OCI-LY1 (cell line): ENCODE data around the gene COTL1.
"Not testable (repeated sequence)": the region's sequence is repeated elsewhere in the genome, so short reads cannot be mapped to it uniquely, and the experiment has no call there.

Source experiments
- H2AFZ ChIP-seq: fragments of 200-600 bp; sonication (generic), shearing (Covaris generic); 2 replicates; pipeline ENCODE4 v1.6.0; 2014; ENCODE audit warnings: antibody characterized with exemption, mild to moderate bottlenecking, low read length
- H3F3A ChIP-seq: fragments of 200-600 bp; sonication (generic), shearing (Covaris generic); 2 replicates; pipeline ENCODE4 v1.6.0; 2014; ENCODE audit warnings: mild to moderate bottlenecking, antibody characterized with exemption, low read length, moderate library complexity; ENCODE audit not compliant: insufficient read depth
- H3K27ac ChIP-seq: fragments of 200-600 bp; sonication (generic); 2 replicates; pipeline ENCODE4 v1.5.1; 2014; ENCODE audit warnings: low read length, mixed run types, mild to moderate bottlenecking, low read depth; ENCODE audit not compliant: poor library complexity, severe bottlenecking
- H3K27me3 ChIP-seq: fragments of 200-600 bp; sonication (generic); 2 replicates; pipeline ENCODE4 v1.6.0; 2014; ENCODE audit warnings: antibody characterized with exemption, mild to moderate bottlenecking, low read length, moderate library complexity; ENCODE audit not compliant: insufficient read depth
- H3K36me3 ChIP-seq: fragments of 200-600 bp; sonication (generic); 2 replicates; pipeline ENCODE4 v1.6.1; 2014; ENCODE audit warnings: mild to moderate bottlenecking, antibody characterized with exemption, low read length, moderate library complexity, mixed read lengths; ENCODE audit not compliant: insufficient read depth
- H3K4me1 ChIP-seq: fragments of 200-600 bp; sonication (generic); 2 replicates; pipeline ENCODE4 v1.5.1; 2014; ENCODE audit warnings: mild to moderate bottlenecking, low read length, moderate library complexity; ENCODE audit not compliant: insufficient read depth, severe bottlenecking
- H3K4me2 ChIP-seq: fragments of 200-600 bp; sonication (generic), shearing (Covaris generic); 2 replicates; pipeline ENCODE4 v1.6.1; 2014; ENCODE audit warnings: low read length
- H3K4me3 ChIP-seq: fragments of 200-600 bp; sonication (generic); 2 replicates; pipeline ENCODE4 v1.5.1; 2014; ENCODE audit warnings: low read length, low read depth, mild to moderate bottlenecking, mixed read lengths; ENCODE audit not compliant: poor library complexity, severe bottlenecking
- H3K79me2 ChIP-seq: fragments of 200-600 bp; shearing (Covaris generic); 2 replicates; pipeline ENCODE4 v1.6.1; 2016; ENCODE audit warnings: mixed run types, low read length, mixed read lengths; ENCODE audit not compliant: insufficient read depth
- H3K9ac ChIP-seq: fragments of 200-600 bp; sonication (generic), shearing (Covaris generic); 2 replicates; pipeline ENCODE4 v1.6.1; 2014; ENCODE audit warnings: mild to moderate bottlenecking, low read length, mixed read lengths
- H3K9me2 ChIP-seq: fragments of 200-600 bp; sonication (generic), shearing (Covaris generic); 2 replicates; pipeline ENCODE4 v1.6.1; 2014; ENCODE audit warnings: low read depth, mild to moderate bottlenecking, low read length, mixed read lengths
- H3K9me3 ChIP-seq: fragments of 200-600 bp; shearing (Covaris generic); 2 replicates; pipeline ENCODE4 v1.6.1; 2014; ENCODE audit warnings: low read length, mixed read lengths
- H4K20me1 ChIP-seq: fragments of 200-600 bp; sonication (generic), shearing (Covaris generic); 2 replicates; pipeline ENCODE4 v1.6.0; 2016; ENCODE audit warnings: mild to moderate bottlenecking, low read length; ENCODE audit not compliant: insufficient read depth
- EZH2 ChIP-seq: fragments of 200-600 bp; sonication (generic), shearing (Covaris generic); IDR thresholded peaks from 2 replicates; pipeline ENCODE4 v1.8.0; 2017; ENCODE audit warnings: borderline replicate concordance, mixed run types, mild to moderate bottlenecking, antibody characterized with exemption, low read length, moderate library complexity, mixed read lengths
- TF ChIP-seq, protein P1 (sequence below): fragments of 200-600 bp; sonication (generic), shearing (Covaris generic); IDR thresholded peaks from 2 replicates; pipeline ENCODE4 v1.5.1; 2017; ENCODE audit warnings: mild to moderate bottlenecking, antibody characterized with exemption, low read length, moderate library complexity, mixed read lengths

COTL1 gene

GRCh38 chr16:84519855-84520254, 98.0 kb downstream of the COTL1 start:
- no peak overlapping the region for H3K4me3 ChIP-seq
- H3K36me3 ChIP-seq, result no peaks in the 10 kb centered on the region
- no peaks in the 10 kb centered on the region for H3F3A ChIP-seq
- H4K20me1 ChIP-seq, result no peaks in the 10 kb centered on the region
- H3K9me2 ChIP-seq, result no peaks in the 10 kb centered on the region
- no peak overlapping the region for H3K27ac ChIP-seq
- no peak overlapping the region for H3K9ac ChIP-seq
- no peak overlapping the region for H2AFZ ChIP-seq
- no peak for TF ChIP-seq EZH2
- TF ChIP-seq, protein P1, sequence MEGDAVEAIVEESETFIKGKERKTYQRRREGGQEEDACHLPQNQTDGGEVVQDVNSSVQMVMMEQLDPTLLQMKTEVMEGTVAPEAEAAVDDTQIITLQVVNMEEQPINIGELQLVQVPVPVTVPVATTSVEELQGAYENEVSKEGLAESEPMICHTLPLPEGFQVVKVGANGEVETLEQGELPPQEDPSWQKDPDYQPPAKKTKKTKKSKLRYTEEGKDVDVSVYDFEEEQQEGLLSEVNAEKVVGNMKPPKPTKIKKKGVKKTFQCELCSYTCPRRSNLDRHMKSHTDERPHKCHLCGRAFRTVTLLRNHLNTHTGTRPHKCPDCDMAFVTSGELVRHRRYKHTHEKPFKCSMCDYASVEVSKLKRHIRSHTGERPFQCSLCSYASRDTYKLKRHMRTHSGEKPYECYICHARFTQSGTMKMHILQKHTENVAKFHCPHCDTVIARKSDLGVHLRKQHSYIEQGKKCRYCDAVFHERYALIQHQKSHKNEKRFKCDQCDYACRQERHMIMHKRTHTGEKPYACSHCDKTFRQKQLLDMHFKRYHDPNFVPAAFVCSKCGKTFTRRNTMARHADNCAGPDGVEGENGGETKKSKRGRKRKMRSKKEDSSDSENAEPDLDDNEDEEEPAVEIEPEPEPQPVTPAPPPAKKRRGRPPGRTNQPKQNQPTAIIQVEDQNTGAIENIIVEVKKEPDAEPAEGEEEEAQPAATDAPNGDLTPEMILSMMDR, result no peak
- H3K4me1 ChIP-seq, result peaks cover 8% of the 10 kb centered on the region
- no peaks in the 10 kb centered on the region for H3K9me3 ChIP-seq
- no peak overlapping the region for H3K4me2 ChIP-seq
- H3K27me3 ChIP-seq, result peaks cover 6% of the 10 kb centered on the region; the same call in 1 of the 2 replicates
- no peaks in the 10 kb centered on the region for H3K79me2 ChIP-seq

DNA sequence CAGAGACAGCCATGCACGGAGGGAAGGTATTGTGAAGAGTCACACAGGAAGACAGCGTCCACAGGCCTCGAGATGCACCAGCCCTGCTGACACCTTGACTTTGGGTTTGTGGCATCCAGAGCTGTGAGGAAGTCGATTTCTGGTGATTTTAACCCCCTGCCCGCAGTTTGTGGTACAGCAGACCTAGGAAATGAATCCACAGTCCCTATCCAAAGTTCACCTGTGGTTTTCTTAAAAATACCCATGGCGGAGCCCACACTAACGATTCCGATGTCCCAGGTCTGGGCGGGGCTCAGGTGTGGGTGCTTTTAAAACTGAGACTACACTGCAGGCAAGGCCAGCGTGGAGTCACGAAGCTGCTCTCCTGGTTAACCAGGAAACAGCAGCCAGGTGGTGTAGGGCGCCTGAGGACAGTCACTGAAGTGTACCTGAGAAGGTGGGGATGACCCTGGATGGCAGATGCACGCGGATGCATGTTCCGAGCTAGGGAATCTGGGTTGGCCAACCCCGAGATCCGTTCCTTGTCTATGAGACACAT, 99.0 kb downstream of the COTL1 start:
- Histone ChIP-seq H3K4me2 (no peak overlapping the region), H3K27ac (no peak overlapping the region), H3K9me3 (no peaks in the 10 kb centered on the region), H3K4me3 (no peak overlapping the region), H3K79me2 (no peaks in the 10 kb centered on the region), H3K36me3 (no peaks in the 10 kb centered on the region), H3F3A (0 out of 2 replicates have a peak, but pooled peaks cover 7% of the 10 kb centered on the region), H2AFZ (no peak overlapping the region), H3K9ac (no peak overlapping the region), H4K20me1 (no peaks in the 10 kb centered on the region), H3K27me3 (no peaks in the 10 kb centered on the region), H3K4me1 (peaks cover 18% of the 10 kb centered on the region), H3K9me2 (no peaks in the 10 kb centered on the region)
- TF ChIP-seq, protein P1, result no peak
- TF ChIP-seq EZH2, result no peak

- not testable (repeated sequence) for H4K20me1 ChIP-seq, H3K4me2 ChIP-seq, H3K79me2 ChIP-seq, H3K27ac ChIP-seq, H3K36me3 ChIP-seq, H2AFZ ChIP-seq, H3K9ac ChIP-seq, H3K27me3 ChIP-seq, H3K9me2 ChIP-seq, H3F3A ChIP-seq, H3K4me3 ChIP-seq, H3K9me3 ChIP-seq
- H3K4me1 ChIP-seq, result peaks cover 24% of the 10 kb centered on the region
Measured at GRCh38 chr16:84518220-84518619, 99.7 kb downstream of the COTL1 start.

DNA sequence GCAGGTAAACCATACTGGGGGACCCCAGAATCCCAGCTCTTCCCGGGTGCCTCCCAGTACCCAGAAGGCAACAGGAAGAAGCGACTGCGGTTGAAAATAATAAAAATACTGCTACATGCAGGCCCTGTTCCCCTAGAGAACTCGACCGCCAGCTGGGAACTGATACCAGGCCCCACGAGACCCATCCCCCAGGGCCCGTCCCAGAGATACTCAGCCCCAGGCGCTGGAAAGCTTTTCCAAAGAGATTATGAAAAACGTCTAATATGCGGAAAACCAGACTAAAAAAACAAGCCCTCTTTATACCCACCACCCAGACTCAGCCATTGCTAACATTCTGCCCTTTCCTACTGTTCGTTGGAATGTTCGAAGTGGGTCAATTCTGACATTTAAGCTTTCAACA, 100.5 kb downstream of the COTL1 start:
- Histone ChIP-seq H3K36me3 (no peaks in the 10 kb centered on the region), H4K20me1 (no peaks in the 10 kb centered on the region), H3K9me2 (no peaks in the 10 kb centered on the region), H3K27ac (no peak overlapping the region), H3K4me2 (no peak overlapping the region), H3F3A (0 out of 2 replicates have a peak, but pooled peaks cover 7% of the 10 kb centered on the region), H3K27me3 (no peaks in the 10 kb centered on the region), H3K4me3 (no peak overlapping the region), H2AFZ (no peak overlapping the region), H3K4me1 (peaks cover 27% of the 10 kb centered on the region), H3K9me3 (no peaks in the 10 kb centered on the region), H3K9ac (no peak overlapping the region), H3K79me2 (no peaks in the 10 kb centered on the region)
- TF ChIP-seq, protein P1, result no peak
- no peak for TF ChIP-seq EZH2
